GM23338 (cell line): ENCODE results near the gene RBBP4. TPM values are rescaled to one million over a fixed set of nuclear protein-coding genes. Genes with fewer than 3 reads are reported as not detected.

Experiments
- ATAC-seq: fragments of 200-7000 bp; cut with Tn5 transposase; 3 replicates; pipeline ENCODE4 v1.9.1; 2020
- DNase-seq: peaks from one replicate; pipeline ENCODE4 v3.0.0-alpha.2; 2015; ENCODE audit warnings: low spot score
- H2AFZ ChIP-seq: fragments of 200-600 bp; sonication (generic); 2 replicates; pipeline ENCODE4 v1.8.0; 2016; ENCODE audit warnings: antibody characterized with exemption, mild to moderate bottlenecking, moderate library complexity
- H3F3A ChIP-seq: fragments of 200-600 bp; sonication (generic); replicated peaks from 2 replicates; pipeline ENCODE4 v1.8.0; 2017; ENCODE audit warnings: antibody characterized with exemption, mixed run types, low read depth
- H3K27ac ChIP-seq: fragments of 200-600 bp; sonication (generic); 2 replicates; pipeline ENCODE4 v1.6.1; 2016; ENCODE audit warnings: low read depth
- H3K27me3 ChIP-seq: fragments of 200-600 bp; sonication (generic); 2 replicates; pipeline ENCODE4 v1.8.0; 2016; ENCODE audit warnings: mild to moderate bottlenecking, mixed run types, moderate library complexity; ENCODE audit not compliant: insufficient read depth
- H3K36me3 ChIP-seq: fragments of 200-600 bp; sonication (generic); 2 replicates; pipeline ENCODE4 v1.8.0; 2016; ENCODE audit warnings: mild to moderate bottlenecking; ENCODE audit not compliant: insufficient read depth
- H3K4me1 ChIP-seq: fragments of 200-600 bp; sonication (generic); 2 replicates; pipeline ENCODE4 v1.8.0; 2016; ENCODE audit warnings: mild to moderate bottlenecking, moderate library complexity; ENCODE audit not compliant: insufficient read depth
- H3K4me2 ChIP-seq: fragments of 200-600 bp; sonication (generic); 2 replicates; pipeline ENCODE4 v1.7.1; 2017; ENCODE audit warnings: mixed run types
- H3K4me3 ChIP-seq: fragments of 200-600 bp; sonication (generic); 2 replicates; pipeline ENCODE4 v1.6.1; 2016; ENCODE audit warnings: mixed run types
- H3K79me2 ChIP-seq: fragments of 200-600 bp; sonication (generic); replicated peaks from 2 replicates; pipeline ENCODE4 v1.8.0; 2017; ENCODE audit warnings: mild to moderate bottlenecking; ENCODE audit not compliant: insufficient read depth
- H3K9me2 ChIP-seq: fragments of 200-600 bp; sonication (generic); 2 replicates; pipeline ENCODE4 v1.8.0; 2017; ENCODE audit not compliant: insufficient read depth
- H4K20me1 ChIP-seq: fragments of 200-600 bp; sonication (generic); replicated peaks from 2 replicates; pipeline ENCODE4 v1.8.0; 2017; ENCODE audit warnings: mild to moderate bottlenecking; ENCODE audit not compliant: insufficient read depth
- H3K27ac Mint-ChIP-seq: 2 replicates; pipeline ENCODE4 v1.8.0; 2020; ENCODE audit warnings: inconsistent platforms, mild to moderate bottlenecking, moderate library complexity, mixed read lengths
- H3K27me3 Mint-ChIP-seq: 3 replicates; pipeline ENCODE4 v1.8.0; 2022; ENCODE audit warnings: low read depth, mild to moderate bottlenecking, moderate library complexity, mixed read lengths, inconsistent platforms; ENCODE audit not compliant: insufficient read depth, poor library complexity
- H3K36me3 Mint-ChIP-seq: 3 replicates; pipeline ENCODE4 v1.8.0; 2021; ENCODE audit warnings: low read depth, mild to moderate bottlenecking, inconsistent platforms, moderate library complexity, mixed read lengths
- H3K4me1 Mint-ChIP-seq: 3 replicates; pipeline ENCODE4 v1.8.0; 2020; ENCODE audit warnings: mild to moderate bottlenecking, inconsistent platforms, mixed read lengths
- H3K4me3 Mint-ChIP-seq: 3 replicates; pipeline ENCODE4 v1.8.0; 2021; ENCODE audit warnings: moderate library complexity, mild to moderate bottlenecking, inconsistent platforms, mixed read lengths
- H3K9me3 Mint-ChIP-seq: 3 replicates; pipeline ENCODE4 v1.8.0; 2020; ENCODE audit warnings: moderate library complexity, mild to moderate bottlenecking, inconsistent platforms, mixed read lengths
- CREB1 ChIP-seq: fragments of 250-450 bp; sonication (Bioruptor Pico); IDR thresholded peaks from 2 replicates; pipeline ENCODE4 v1.5.0; 2020; ENCODE audit warnings: low read depth, mild to moderate bottlenecking, moderate library complexity
- ETS1 ChIP-seq: IDR thresholded peaks from 2 replicates; pipeline ENCODE4 v1.6.1; 2016; ENCODE audit warnings: antibody characterized with exemption
- EZH2 ChIP-seq: fragments of 200-600 bp; sonication (generic); IDR thresholded peaks from one replicate; pipeline ENCODE4 v1.8.0; 2017; ENCODE audit warnings: antibody characterized with exemption, mild to moderate bottlenecking, low read depth; ENCODE audit not compliant: unreplicated experiment
- EZH2phosphoT487 ChIP-seq: fragments of 200-600 bp; sonication (generic); IDR thresholded peaks from one replicate; pipeline ENCODE4 v1.8.1; 2018; ENCODE audit warnings: antibody characterized with exemption; ENCODE audit not compliant: unreplicated experiment
- JUNB ChIP-seq: IDR thresholded peaks from one replicate; pipeline ENCODE4 v1.6.1; 2016; ENCODE audit warnings: antibody characterized with exemption; ENCODE audit not compliant: unreplicated experiment
- NANOG ChIP-seq: IDR thresholded peaks from 2 replicates; pipeline ENCODE4 v1.6.1; 2016; ENCODE audit warnings: antibody characterized with exemption, borderline replicate concordance
- POLR2AphosphoS5 ChIP-seq: IDR thresholded peaks from 2 replicates; pipeline ENCODE4 v1.6.1; 2016; ENCODE audit warnings: antibody characterized with exemption, low read depth
- REST ChIP-seq: IDR thresholded peaks from one replicate; pipeline ENCODE4 v1.6.1; 2018; ENCODE audit warnings: antibody characterized with exemption; ENCODE audit not compliant: unreplicated experiment
- STAT1 ChIP-seq: IDR thresholded peaks from one replicate; pipeline ENCODE4 v1.6.1; 2016; ENCODE audit warnings: antibody characterized with exemption; ENCODE audit not compliant: unreplicated experiment
- ZNF114 ChIP-seq: fragments of 250-450 bp; sonication (Bioruptor Pico); IDR thresholded peaks from 2 replicates; pipeline ENCODE4 v1.5.0; 2020; ENCODE audit warnings: mild to moderate bottlenecking, moderate library complexity
- ZNF331 ChIP-seq: fragments of 250-450 bp; sonication (Bioruptor Pico); IDR thresholded peaks from 2 replicates; pipeline ENCODE4 v1.5.0; 2020; ENCODE audit warnings: low read depth, mild to moderate bottlenecking, moderate library complexity
- polyA plus RNA-seq: library from polyadenylated mRNA; unstranded; fragments of >200 nt; fragmentation: Nextera tagmentation; extraction: Ambion mirVana; gene quantifications from 2 replicates; pipeline ENCODE4 v1.2.1, GENCODE V29; 2016
- total RNA-seq: library from RNA; depleted of rRNA; stranded (reverse); fragments of >200 nt; shearing (Covaris generic); gene quantifications from 2 replicates; pipeline ENCODE4 v1.2.3, GENCODE V29; 2014
- TF ChIP-seq, protein P1 (sequence below): fragments of 250-450 bp; sonication (Bioruptor Pico); IDR thresholded peaks from 2 replicates; pipeline ENCODE4 v1.5.0; 2020; ENCODE audit warnings: mild to moderate bottlenecking, moderate library complexity

The RBBP4 gene
- total and polyA plus RNA-seq, 2 experiments from 2014 or later, result 262 to 312 TPM

- TF ChIP-seq, protein P1, sequence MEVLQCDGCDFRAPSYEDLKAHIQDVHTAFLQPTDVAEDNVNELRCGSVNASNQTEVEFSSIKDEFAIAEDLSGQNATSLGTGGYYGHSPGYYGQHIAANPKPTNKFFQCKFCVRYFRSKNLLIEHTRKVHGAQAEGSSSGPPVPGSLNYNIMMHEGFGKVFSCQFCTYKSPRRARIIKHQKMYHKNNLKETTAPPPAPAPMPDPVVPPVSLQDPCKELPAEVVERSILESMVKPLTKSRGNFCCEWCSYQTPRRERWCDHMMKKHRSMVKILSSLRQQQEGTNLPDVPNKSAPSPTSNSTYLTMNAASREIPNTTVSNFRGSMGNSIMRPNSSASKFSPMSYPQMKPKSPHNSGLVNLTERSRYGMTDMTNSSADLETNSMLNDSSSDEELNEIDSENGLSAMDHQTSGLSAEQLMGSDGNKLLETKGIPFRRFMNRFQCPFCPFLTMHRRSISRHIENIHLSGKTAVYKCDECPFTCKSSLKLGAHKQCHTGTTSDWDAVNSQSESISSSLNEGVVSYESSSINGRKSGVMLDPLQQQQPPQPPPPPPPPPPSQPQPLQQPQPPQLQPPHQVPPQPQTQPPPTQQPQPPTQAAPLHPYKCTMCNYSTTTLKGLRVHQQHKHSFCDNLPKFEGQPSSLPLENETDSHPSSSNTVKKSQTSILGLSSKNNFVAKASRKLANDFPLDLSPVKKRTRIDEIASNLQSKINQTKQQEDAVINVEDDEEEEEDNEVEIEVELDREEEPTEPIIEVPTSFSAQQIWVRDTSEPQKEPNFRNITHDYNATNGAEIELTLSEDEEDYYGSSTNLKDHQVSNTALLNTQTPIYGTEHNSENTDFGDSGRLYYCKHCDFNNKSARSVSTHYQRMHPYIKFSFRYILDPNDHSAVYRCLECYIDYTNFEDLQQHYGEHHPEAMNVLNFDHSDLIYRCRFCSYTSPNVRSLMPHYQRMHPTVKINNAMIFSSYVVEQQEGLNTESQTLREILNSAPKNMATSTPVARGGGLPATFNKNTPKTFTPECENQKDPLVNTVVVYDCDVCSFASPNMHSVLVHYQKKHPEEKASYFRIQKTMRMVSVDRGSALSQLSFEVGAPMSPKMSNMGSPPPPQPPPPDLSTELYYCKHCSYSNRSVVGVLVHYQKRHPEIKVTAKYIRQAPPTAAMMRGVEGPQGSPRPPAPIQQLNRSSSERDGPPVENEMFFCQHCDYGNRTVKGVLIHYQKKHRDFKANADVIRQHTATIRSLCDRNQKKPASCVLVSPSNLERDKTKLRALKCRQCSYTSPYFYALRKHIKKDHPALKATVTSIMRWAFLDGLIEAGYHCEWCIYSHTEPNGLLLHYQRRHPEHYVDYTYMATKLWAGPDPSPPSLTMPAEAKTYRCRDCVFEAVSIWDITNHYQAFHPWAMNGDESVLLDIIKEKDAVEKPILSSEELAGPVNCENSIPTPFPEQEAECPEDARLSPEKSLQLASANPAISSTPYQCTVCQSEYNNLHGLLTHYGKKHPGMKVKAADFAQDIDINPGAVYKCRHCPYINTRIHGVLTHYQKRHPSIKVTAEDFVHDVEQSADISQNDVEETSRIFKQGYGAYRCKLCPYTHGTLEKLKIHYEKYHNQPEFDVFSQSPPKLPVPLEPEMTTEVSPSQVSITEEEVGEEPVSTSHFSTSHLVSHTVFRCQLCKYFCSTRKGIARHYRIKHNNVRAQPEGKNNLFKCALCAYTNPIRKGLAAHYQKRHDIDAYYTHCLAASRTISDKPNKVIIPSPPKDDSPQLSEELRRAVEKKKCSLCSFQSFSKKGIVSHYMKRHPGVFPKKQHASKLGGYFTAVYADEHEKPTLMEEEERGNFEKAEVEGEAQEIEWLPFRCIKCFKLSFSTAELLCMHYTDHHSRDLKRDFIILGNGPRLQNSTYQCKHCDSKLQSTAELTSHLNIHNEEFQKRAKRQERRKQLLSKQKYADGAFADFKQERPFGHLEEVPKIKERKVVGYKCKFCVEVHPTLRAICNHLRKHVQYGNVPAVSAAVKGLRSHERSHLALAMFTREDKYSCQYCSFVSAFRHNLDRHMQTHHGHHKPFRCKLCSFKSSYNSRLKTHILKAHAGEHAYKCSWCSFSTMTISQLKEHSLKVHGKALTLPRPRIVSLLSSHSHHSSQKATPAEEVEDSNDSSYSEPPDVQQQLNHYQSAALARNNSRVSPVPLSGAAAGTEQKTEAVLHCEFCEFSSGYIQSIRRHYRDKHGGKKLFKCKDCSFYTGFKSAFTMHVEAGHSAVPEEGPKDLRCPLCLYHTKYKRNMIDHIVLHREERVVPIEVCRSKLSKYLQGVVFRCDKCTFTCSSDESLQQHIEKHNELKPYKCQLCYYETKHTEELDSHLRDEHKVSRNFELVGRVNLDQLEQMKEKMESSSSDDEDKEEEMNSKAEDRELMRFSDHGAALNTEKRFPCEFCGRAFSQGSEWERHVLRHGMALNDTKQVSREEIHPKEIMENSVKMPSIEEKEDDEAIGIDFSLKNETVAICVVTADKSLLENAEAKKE (CRISPR knock-in tag), result no peak
- TF ChIP-seq ZNF331 (CRISPR knock-in tag), result no peak
- TF ChIP-seq EZH2, result no peak
- TF ChIP-seq ZNF114, result no peak
Observed at GRCh38 chr1:32611859-32612188, 39.2 kb upstream of the RBBP4 start (continued).

DNA sequence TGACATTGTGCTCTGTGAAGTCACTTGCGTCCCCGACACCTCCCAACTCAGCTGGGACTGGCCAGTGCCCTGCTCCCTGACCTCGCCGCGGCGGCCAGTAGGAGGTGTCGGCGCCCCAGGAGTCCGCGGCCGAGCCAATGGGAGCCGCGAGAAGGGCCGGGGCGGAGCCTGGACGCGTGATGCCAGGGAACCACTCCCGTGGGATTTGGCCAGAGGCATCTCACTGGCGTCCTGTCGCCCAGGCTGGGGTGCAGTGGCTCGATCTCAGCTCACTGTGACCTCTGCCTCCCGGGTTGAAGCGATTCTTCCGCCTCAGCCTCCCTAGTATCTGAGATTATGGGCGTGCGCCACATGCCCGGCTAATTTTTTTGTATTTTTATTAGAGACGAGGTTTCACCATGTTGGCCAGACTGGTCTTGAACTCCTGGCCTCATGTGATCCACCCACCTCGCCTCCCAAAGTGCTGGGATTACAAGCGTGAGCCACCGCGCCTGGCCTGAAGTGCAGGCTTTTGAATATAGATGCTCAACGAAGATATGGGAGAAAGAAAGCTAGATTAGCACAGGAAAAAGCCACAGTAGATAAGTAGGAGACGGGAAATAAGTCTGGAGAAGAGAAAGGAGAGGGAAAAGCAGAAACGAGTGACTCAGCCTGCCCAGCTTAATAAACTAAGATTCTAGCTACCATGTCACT is 38.7 kb upstream of the RBBP4 start:
- Histone ChIP-seq H3K36me3 (no peaks in the 10 kb centered on the region), H2AFZ (peak overlapping the region; percentile 96), H3K9me2 (no peaks in the 10 kb centered on the region), H3K27ac (0 out of 2 replicates have a peak overlapping the region, but pooled peaks have one; percentile 20), H3K4me3 (peak overlapping the region; percentile 53), H3K27me3 (no peaks in the 10 kb centered on the region), H3K79me2 (no peaks in the 10 kb centered on the region), H3F3A (no peaks in the 10 kb centered on the region; the same call in 1 of the 2 replicates), H4K20me1 (no peaks in the 10 kb centered on the region), H3K4me1 (no peaks in the 10 kb centered on the region), H3K4me2 (peak overlapping the region; percentile 82)
- H3K4me3 Mint-ChIP-seq, result peak overlapping the region; percentile 78
- peak overlapping the region; percentile 33 for H3K27ac Mint-ChIP-seq
- ATAC-seq (peak; percentile 99), DNase-seq (peak; percentile 95)
- no peaks in the 10 kb centered on the region for H3K9me3 Mint-ChIP-seq
- H3K4me1 Mint-ChIP-seq, result peaks cover 5% of the 10 kb centered on the region; the same call in 2 of the 3 replicates
- H3K27me3 Mint-ChIP-seq, result peaks cover 5% of the 10 kb centered on the region
- H3K36me3 Mint-ChIP-seq, result no peaks in the 10 kb centered on the region
- TF ChIP-seq NANOG (no peak), EZH2 (no peak), STAT1 (no peak), CREB1 (CRISPR knock-in tag) (peak; percentile 37; the same call in 1 of the 2 replicates), JUNB (no peak), POLR2AphosphoS5 (peak; percentile 88), EZH2phosphoT487 (no peak), ZNF331 (CRISPR knock-in tag) (no peak), ZNF114 (no peak), REST (no peak), ETS1 (no peak)
